ENCODE data around the gene BFAR.
"Not testable (repeated sequence)": the region's sequence is repeated elsewhere in the genome, so short reads cannot be mapped to it uniquely, and the experiment has no call there.

The BFAR gene

GRCh38 chr16:14632693-14633569 is at the start of gene BFAR:
Gene BFAR (plus strand): TSS chr16:14632951. CDS start chr16:14644347, 11,396 bp downstream.
- DNase-seq (ENCODE audit: low read depth in 2 of 2), result peak; percentile 98 to 99

- no peak for DNase-seq (ENCODE audit: low read depth in 2 of 2)
Measured at GRCh38 chr16:14585287-14585686, 47.5 kb upstream of the BFAR start.

GRCh38 chr16:14586637-14587305 is 46.0 kb upstream of the BFAR start:
- no peak for DNase-seq (ENCODE audit: low read depth in 2 of 2)

GRCh38 chr16:14600164-14600563 is 32.6 kb upstream of the BFAR start:
- DNase-seq (ENCODE audit: low read depth in 2 of 2), result no peak

- DNase-seq (ENCODE audit: low read depth in 2 of 2), result no peak
Measured at GRCh38 chr16:14602443-14602963, 30.2 kb upstream of the BFAR start.

GRCh38 chr16:14606102-14606501 is 26.6 kb upstream of the BFAR start:
- DNase-seq (ENCODE audit: low read depth in 2 of 2), result no peak

- DNase-seq (ENCODE audit: low read depth in 2 of 2), result no peak
Measured at GRCh38 chr16:14608111-14608566, 24.6 kb upstream of the BFAR start.

GRCh38 chr16:14608604-14609003 is 24.1 kb upstream of the BFAR start:
- DNase-seq (ENCODE audit: low read depth in 2 of 2), result no peak

GRCh38 chr16:14609716-14610115 is 23.0 kb upstream of the BFAR start:
- no peak for DNase-seq (ENCODE audit: low read depth in 2 of 2)

GRCh38 chr16:14611660-14612059 is 21.1 kb upstream of the BFAR start:
- DNase-seq (ENCODE audit: low read depth in 2 of 2), result no peak

- no peak for DNase-seq (ENCODE audit: low read depth in 2 of 2)
Measured at GRCh38 chr16:14613991-14614390, 18.8 kb upstream of the BFAR start.

- no peak for DNase-seq (ENCODE audit: low read depth in 2 of 2)
Measured at GRCh38 chr16:14616280-14616679, 16.5 kb upstream of the BFAR start.

GRCh38 chr16:14618566-14618965 is 14.2 kb upstream of the BFAR start:
- DNase-seq (ENCODE audit: low read depth in 2 of 2), result no peak

GRCh38 chr16:14627078-14627477 is 5.7 kb upstream of the BFAR start:
- DNase-seq (ENCODE audit: low read depth in 2 of 2), result no peak

- no peak for DNase-seq (ENCODE audit: low read depth in 2 of 2)
Measured at GRCh38 chr16:14628806-14629611, 3.7 kb upstream of the BFAR start.

- peak in 1 of 2 experiments; percentile 10 for DNase-seq (ENCODE audit: low read depth in 2 of 2)
Measured at GRCh38 chr16:14629612-14629918, 3.2 kb upstream of the BFAR start.

GRCh38 chr16:14629919-14630619 is 2.7 kb upstream of the BFAR start, which contains the start of gene PARN:
Gene PARN (minus strand): TSS chr16:14630260. CDS start chr16:14630125, 135 bp downstream.
- DNase-seq (ENCODE audit: low read depth in 2 of 2), result peak; percentile 89 to 97

GRCh38 chr16:14630620-14631330 is 2.0 kb upstream of the BFAR start:
- not testable (repeated sequence) for DNase-seq (ENCODE audit: low read depth in 2 of 2)

- DNase-seq (ENCODE audit: low read depth in 2 of 2), result no peak
Measured at GRCh38 chr16:14634389-14634725, 1.6 kb downstream of the BFAR start.

GRCh38 chr16:14635395-14636165 is 2.8 kb downstream of the BFAR start:
- no peak for DNase-seq (ENCODE audit: low read depth in 2 of 2)

All from stimulated activated CD4-positive, alpha-beta T cell treated with anti-CD3 and anti-CD28 coated beads, Interleukin-12 subunit alpha, Interleukin-12 subunit beta, amount 100 ng/mL, for 24 hours (primary cell).